Panc1 (cell line): ENCODE data around the gene CHAC1. TPM values are rescaled to one million over a fixed set of nuclear protein-coding genes. Genes with fewer than 3 reads are reported as not detected.

Experiments
- ATAC-seq: fragments of 200-7000 bp; cut with Tn5 transposase; 2 replicates; pipeline ENCODE4 v1.9.1; 2020; ENCODE audit warnings: mild to moderate bottlenecking, moderate library complexity
- BruUV-seq: library from RNA; stranded (reverse); fragments of 400-500 nt; replicated peaks from 2 replicates; lab custom pipeline; 2021; lab: Mats Ljungman, UMichigan
- CTCF ChIA-PET: fragments of 300-600 bp; sonication (Branson Sonifier 250); formaldehyde crosslinking; loops from one replicate; lab custom pipeline; 2022; ENCODE audit warnings: antibody characterized with exemption; lab: Charles Lee
- POLR2A ChIA-PET: fragments of 300-600 bp; sonication (Branson Sonifier 250); formaldehyde crosslinking; loops from one replicate; lab custom pipeline; 2022; ENCODE audit warnings: antibody characterized with exemption; lab: Charles Lee
- DNase-seq: peaks from one replicate; pipeline ENCODE4 v3.0.0-alpha.2; 2010; ENCODE audit warnings: low read depth, low spot score
- H3K27ac ChIP-seq: 2 replicates; pipeline ENCODE4 v1.5.1; 2011; ENCODE audit warnings: mild to moderate bottlenecking, low read length, inconsistent platforms
- H3K27me3 ChIP-seq: fragments of 200-500 bp; sonication (Bioruptor generic); 2 replicates; pipeline ENCODE4 v1.6.0; 2014; ENCODE audit warnings: low read length, inconsistent platforms; ENCODE audit not compliant: control insufficient read depth, insufficient read depth
- H3K36me3 ChIP-seq: fragments of 200-500 bp; sonication (Bioruptor generic); 2 replicates; pipeline ENCODE4 v1.5.1; 2014; ENCODE audit warnings: inconsistent platforms, mild to moderate bottlenecking, low read length, moderate library complexity; ENCODE audit not compliant: control insufficient read depth, insufficient read depth
- H3K4me1 ChIP-seq: 2 replicates; pipeline ENCODE4 v1.5.1; 2011; ENCODE audit warnings: inconsistent platforms, mild to moderate bottlenecking, low read length, moderate library complexity; ENCODE audit not compliant: control insufficient read depth, insufficient read depth
- H3K4me3 ChIP-seq, 2 experiments: 2 replicates each; pipeline ENCODE4 v1.5.1; 2011 to 2012; ENCODE audit warnings: low read depth in 2 of 2, low read length in 2 of 2, mild to moderate bottlenecking in 2 of 2, inconsistent platforms in 1 of 2, moderate library complexity in 1 of 2
- H3K9me3 ChIP-seq: fragments of 200-500 bp; sonication (Bioruptor generic); 2 replicates; pipeline ENCODE4 v1.5.1; 2014; ENCODE audit warnings: low read depth, mild to moderate bottlenecking, inconsistent platforms, low read length, moderate library complexity; ENCODE audit not compliant: control insufficient read depth, insufficient read depth
- CTCF ChIP-seq: fragments of 450-650 bp; IDR thresholded peaks from 2 replicates; pipeline ENCODE4 v1.5.1; 2017; ENCODE audit warnings: mild to moderate bottlenecking
- POLR2AphosphoS5 ChIP-seq: IDR thresholded peaks from 2 replicates; pipeline ENCODE4 v1.6.1; 2012; ENCODE audit warnings: mild to moderate bottlenecking, low read depth, low read length, moderate library complexity
- REST ChIP-seq, 2 experiments: IDR thresholded peaks; 2 replicates each; pipeline ENCODE4 v1.6.1; 2011 to 2012; ENCODE audit warnings: low read depth in 2 of 2, control low read depth in 1 of 2, low read length in 1 of 2, mild to moderate bottlenecking in 1 of 2, moderate library complexity in 1 of 2; ENCODE audit not compliant: insufficient read depth in 1 of 2
- SIN3A ChIP-seq: IDR thresholded peaks from 2 replicates; pipeline ENCODE4 v1.6.1; 2012; ENCODE audit warnings: low read depth, mild to moderate bottlenecking, low read length, moderate library complexity, borderline replicate concordance; ENCODE audit not compliant: insufficient read depth
- TCF7L2 ChIP-seq: IDR thresholded peaks from 2 replicates; pipeline ENCODE4 v1.6.1; 2011; ENCODE audit warnings: mild to moderate bottlenecking, low read depth, low read length, inconsistent platforms
- in situ Hi-C: cut with HindIII; loops from 2 replicates; pipeline ENCODE4 v1.10.0; 2016; ENCODE audit warnings: low sequenced_read_pairs, low pct_unique_long_range_greater_than_20kb
- intact Hi-C: fragments of 100-400 bp; cut with micrococcal nuclease; formaldehyde crosslinking; loops from one replicate; pipeline ENCODE4 v1.10.0; 2022; ENCODE audit not compliant: unreplicated experiment
- total RNA-seq: library from RNA; stranded (reverse); gene quantifications from one replicate; pipeline ENCODE4 v1.2.1, GENCODE V29; 2021; ENCODE audit not compliant: unreplicated experiment

CHAC1 gene
- total RNA-seq, 1 experiment from 2014 or later: 15.5 TPM

- TF ChIP-seq REST (IDR thresholded peaks at IDR 0.05; ENCODE audit: insufficient read depth in 1 of 2, low read depth in 2 of 2, low read length in 1 of 2): no peak
- TF ChIP-seq SIN3A: no peak
- TF ChIP-seq TCF7L2: no peak
- TF ChIP-seq CTCF: no peak
- TF ChIP-seq POLR2AphosphoS5: no peak
- H3K36me3 ChIP-seq: no peaks in the 10 kb centered on the region
- H3K9me3 ChIP-seq: no peaks in the 10 kb centered on the region
- DNase-seq: no peak
- H3K27ac ChIP-seq: no peak overlapping the region
- in situ Hi-C loops: no loop called here
- H3K4me1 ChIP-seq: peaks cover 12% of the 10 kb centered on the region; the same call in 1 of the 2 replicates
- intact Hi-C loops: no loop called here
- ChIA-PET POLR2A (interaction anchor here (0.5 kb wide), 1 partner anchor 273 kb away, joined by 5 read pairs; no protein-coding TSS in a partner anchor), CTCF (no interaction called here)
- no TSS peak for BruUV-seq
- no peak overlapping the region for H3K4me3 ChIP-seq
- ATAC-seq: no peak
- peaks cover 3% of the 10 kb centered on the region; the same call in 1 of the 2 replicates for H3K27me3 ChIP-seq
Measured at GRCh38 chr15:40925863-40926658, 27.2 kb upstream of the CHAC1 start.

- in situ Hi-C loops: no loop called here
- no TSS peak for BruUV-seq
- no peak for DNase-seq
- ChIA-PET POLR2A (no interaction called here), CTCF (no interaction called here)
- peaks cover 12% of the 10 kb centered on the region; the same call in 1 of the 2 replicates for H3K4me1 ChIP-seq
- H3K27ac ChIP-seq: no peak overlapping the region
- H3K36me3 ChIP-seq: no peaks in the 10 kb centered on the region
- no peak for TF ChIP-seq POLR2AphosphoS5
- no peak for TF ChIP-seq SIN3A
- TF ChIP-seq REST (IDR thresholded peaks at IDR 0.05; ENCODE audit: insufficient read depth in 1 of 2, low read depth in 2 of 2, low read length in 1 of 2): no peak
- no peak for TF ChIP-seq TCF7L2
- no peak for TF ChIP-seq CTCF
- intact Hi-C loops: no loop called here
- H3K27me3 ChIP-seq: peaks cover 3% of the 10 kb centered on the region; the same call in 1 of the 2 replicates
- no peak for ATAC-seq
- H3K4me3 ChIP-seq: no peak overlapping the region
- no peaks in the 10 kb centered on the region for H3K9me3 ChIP-seq
Measured at GRCh38 chr15:40926659-40927494, 26.4 kb upstream of the CHAC1 start.
